ENCODE measurements around the gene SYNGR4. TPM values are rescaled to one million over a fixed set of nuclear protein-coding genes. Genes with fewer than 3 reads are reported as not detected.

The SYNGR4 gene
- total RNA-seq, 1 experiment from 2014 or later, result 0.49 TPM

- Histone ChIP-seq H3K9ac (ENCODE audit: low read length) (no peak overlapping the region), H3K79me2 (ENCODE audit: insufficient read depth, low read length) (peaks cover 46% of the 10 kb centered on the region), H3K9me2 (ENCODE audit: insufficient read depth) (no peaks in the 10 kb centered on the region), H3K36me3 (ENCODE audit: control insufficient read depth in 1 of 2, insufficient read depth in 2 of 2, low read length in 2 of 2) (peaks cover 42 to 51% of the 10 kb centered on the region in 2 experiments), H3K4me2 (ENCODE audit: low read length) (no peak overlapping the region), H3K27ac (ENCODE audit: low read depth, low read length) (no peak overlapping the region), H3K4me1 (ENCODE audit: control insufficient read depth in 1 of 2, insufficient read depth in 2 of 2, low read length in 2 of 2) (peaks cover 0 to 17% of the 10 kb centered on the region in 2 experiments; a peak in 2 of 4 replicates), H3K27me3 (ENCODE audit: insufficient read depth, low read length) (no peaks in the 10 kb centered on the region), H3K9me3 (ENCODE audit: control insufficient read depth in 1 of 2, insufficient read depth in 1 of 2, low read depth in 1 of 2, low read length in 2 of 2) (no peaks in the 10 kb centered on the region), H2AFZ (ENCODE audit: low read depth, low read length, poor library complexity, severe bottlenecking) (no peak overlapping the region), H4K20me1 (ENCODE audit: insufficient read depth) (0 out of 2 replicates have a peak, but pooled peaks cover 2% of the 10 kb centered on the region), H3K4me3 (replicated peaks in 1 of 2; ENCODE audit: low read depth in 1 of 2, low read length in 2 of 2) (no peak overlapping the region)
- CTCF ChIA-PET, result interaction anchor here (0.7 kb wide), 1 partner anchor 32 kb away, joined by 4 read pairs; no protein-coding TSS in a partner anchor
- intact Hi-C loops (cut with micrococcal nuclease), result no loop called here
- POLR2A ChIA-PET, result no interaction called here
- no TSS peak for BruUV-seq (replicated peaks)
- ATAC-seq (no peak), DNase-seq (ENCODE audit: low read depth, low spot score) (no peak)
- TF ChIP-seq SP1 (IDR thresholded peaks at IDR 0.05; ENCODE audit: low read depth) (no peak), TCF7L2 (IDR thresholded peaks at IDR 0.05; ENCODE audit: borderline replicate concordance, extremely low read depth, insufficient read depth, insufficient read length) (no peak), ZFX (IDR thresholded peaks at IDR 0.05) (no peak), ZBTB33 (IDR thresholded peaks at IDR 0.05; ENCODE audit: extremely low read depth, insufficient replicate concordance, low read length) (no peak), CEBPB (IDR thresholded peaks at IDR 0.05; ENCODE audit: low read depth) (no peak), FOSL1 (IDR thresholded peaks at IDR 0.05; ENCODE audit: low read depth) (no peak), EZH2 (IDR thresholded peaks at IDR 0.05) (no peak), EZH2phosphoT487 (IDR thresholded peaks at IDR 0.05; ENCODE audit: borderline replicate concordance) (no peak), ELF1 (IDR thresholded peaks at IDR 0.05; ENCODE audit: borderline replicate concordance, low read depth) (no peak), EGR1 (IDR thresholded peaks at IDR 0.05; ENCODE audit: low read depth) (no peak), SRF (IDR thresholded peaks at IDR 0.05; ENCODE audit: low read depth) (no peak), POLR2AphosphoS5 (IDR thresholded peaks at IDR 0.05; ENCODE audit: low read depth, low read length) (no peak), ZNF274 (IDR thresholded peaks at IDR 0.05; ENCODE audit: low read depth, low read length) (no peak), RAD21 (IDR thresholded peaks at IDR 0.05; ENCODE audit: low read depth) (no peak), SIN3A (IDR thresholded peaks at IDR 0.05; ENCODE audit: low read depth) (no peak), POLR2A (IDR thresholded peaks at IDR 0.05; ENCODE audit: borderline replicate concordance, extremely low read depth, insufficient read depth, insufficient read length) (no peak), CBX3 (IDR thresholded peaks at IDR 0.05; ENCODE audit: low read depth) (no peak), JUND (IDR thresholded peaks at IDR 0.05) (no peak), ATF3 (IDR thresholded peaks at IDR 0.05) (no peak)
- RAD21 ChIA-PET (ENCODE audit: low non-redundant PET in 1 of 2, low total read pairs in 2 of 2, uncharacterized antibody in 2 of 2, unreplicated experiment in 2 of 2), result no interaction called here
Observed at GRCh38 chr19:48386981-48387380, 22.8 kb downstream of the SYNGR4 start.
